Trophoblast cell (in vitro differentiated cells and primary cell): ENCODE results near the gene LTF.

Experiments used
- DNase-seq, 2 donors: peaks; one replicate each; pipeline ENCODE4 v3.0.0-alpha.2; 2016
- H2AFZ ChIP-seq: 2 replicates; pipeline ENCODE4 v1.6.1; 2013; ENCODE audit warnings: low read length, moderate library complexity, mild to moderate bottlenecking; ENCODE audit not compliant: insufficient read depth, poor library complexity
- H2AK5ac ChIP-seq: 2 replicates; pipeline ENCODE4 v1.6.1; 2013; ENCODE audit warnings: mild to moderate bottlenecking, low read length
- H2BK120ac ChIP-seq: 2 replicates; pipeline ENCODE4 v1.6.1; 2013; ENCODE audit warnings: low read length, mild to moderate bottlenecking, moderate library complexity; ENCODE audit not compliant: insufficient read depth, poor library complexity
- H2BK12ac ChIP-seq: 2 replicates; pipeline ENCODE4 v1.6.1; 2013; ENCODE audit warnings: mild to moderate bottlenecking, low read length, moderate library complexity
- H2BK5ac ChIP-seq: 2 replicates; pipeline ENCODE4 v1.6.1; 2013; ENCODE audit warnings: low read length, low read depth, moderate library complexity, mild to moderate bottlenecking; ENCODE audit not compliant: poor library complexity
- H3K14ac ChIP-seq: 2 replicates; pipeline ENCODE4 v1.6.1; 2013; ENCODE audit warnings: mild to moderate bottlenecking, low read length
- H3K18ac ChIP-seq: 2 replicates; pipeline ENCODE4 v1.6.1; 2013; ENCODE audit warnings: mild to moderate bottlenecking, low read length
- H3K23ac ChIP-seq: 2 replicates; pipeline ENCODE4 v1.6.1; 2013; ENCODE audit warnings: low read length
- H3K27ac ChIP-seq: 2 replicates; pipeline ENCODE4 v1.5.1; 2013; ENCODE audit warnings: low read depth, mild to moderate bottlenecking, inconsistent platforms, low read length, moderate library complexity
- H3K27me3 ChIP-seq: 2 replicates; pipeline ENCODE4 v1.6.1; 2013; ENCODE audit warnings: inconsistent platforms, mild to moderate bottlenecking, low read length, moderate library complexity; ENCODE audit not compliant: insufficient read depth
- H3K36me3 ChIP-seq, 2 experiments: 1 replicate in 1 of 2; 2 replicates in 1 of 2; pipeline ENCODE4 v1.6.1; 2013; ENCODE audit warnings: low read length in 2 of 2, mild to moderate bottlenecking in 2 of 2, moderate library complexity in 1 of 2; ENCODE audit not compliant: insufficient read depth in 2 of 2, control insufficient read depth in 1 of 2
- H3K4ac ChIP-seq: 2 replicates; pipeline ENCODE4 v1.6.1; 2013; ENCODE audit warnings: low read depth, mild to moderate bottlenecking, low read length, moderate library complexity
- H3K4me1 ChIP-seq, 2 experiments: 1 replicate in 1 of 2; 2 replicates in 1 of 2; pipeline ENCODE4 v1.6.1; 2013; ENCODE audit warnings: low read length in 2 of 2, mild to moderate bottlenecking in 2 of 2, moderate library complexity in 1 of 2; ENCODE audit not compliant: insufficient read depth in 2 of 2, control insufficient read depth in 1 of 2
- H3K4me2 ChIP-seq: 2 replicates; pipeline ENCODE4 v1.6.1; 2013; ENCODE audit warnings: inconsistent platforms, mild to moderate bottlenecking, low read length, moderate library complexity
- H3K4me3 ChIP-seq: 2 replicates; pipeline ENCODE4 v1.5.1; 2013; ENCODE audit warnings: mild to moderate bottlenecking, low read depth, low read length, inconsistent platforms
- H3K79me1 ChIP-seq: one replicate; pipeline ENCODE4 v1.6.1; 2013; ENCODE audit warnings: low read length
- H3K79me2 ChIP-seq: 2 replicates; pipeline ENCODE4 v1.6.1; 2013; ENCODE audit warnings: low read length, mild to moderate bottlenecking; ENCODE audit not compliant: control insufficient read depth, insufficient read depth, poor library complexity
- H3K9ac ChIP-seq: 2 replicates; pipeline ENCODE4 v1.6.1; 2013; ENCODE audit warnings: mild to moderate bottlenecking, low read length
- H3K9me3 ChIP-seq: 2 replicates; pipeline ENCODE4 v1.6.1; 2013; ENCODE audit warnings: low read depth, mild to moderate bottlenecking, control low read depth, inconsistent platforms, low read length; ENCODE audit not compliant: insufficient read depth
- H4K12ac ChIP-seq: 2 replicates; pipeline ENCODE4 v1.6.1; 2013; ENCODE audit warnings: low read depth, mild to moderate bottlenecking, low read length, moderate library complexity
- H4K8ac ChIP-seq: 2 replicates; pipeline ENCODE4 v1.6.1; 2013; ENCODE audit warnings: low read depth, mild to moderate bottlenecking, low read length, moderate library complexity
- H4K91ac ChIP-seq: one replicate; pipeline ENCODE4 v1.6.1; 2013; ENCODE audit warnings: low read depth, mild to moderate bottlenecking, low read length, moderate library complexity
- WGBS: extraction: QIAGEN DNeasy Blood & Tissue Kit; methylation state at CpG from one replicate; pipeline ENCODE4 v1.1.7; 2013; ENCODE audit warnings: missing lambda C conversion rate; ENCODE audit not compliant: insufficient read length, insufficient coverage; ENCODE audit errors: extremely low coverage; 5-methylcytosine and 5-hydroxymethylcytosine counted together

Gene LTF

GRCh38 chr3:46455231-46456115 lies 9.2 kb downstream of the LTF start:
- H4K12ac ChIP-seq = no peak overlapping the region
- no peak overlapping the region for H3K14ac ChIP-seq
- no peak overlapping the region for H4K8ac ChIP-seq
- H3K23ac ChIP-seq = no peak overlapping the region
- H3K4me3 ChIP-seq = no peak overlapping the region
- no CpG with 5 or more reads among the region's 21 CpGs for WGBS
- no peak overlapping the region for H3K4me2 ChIP-seq
- no peak overlapping the region for H2BK120ac ChIP-seq
- no peak overlapping the region for H2BK5ac ChIP-seq
- no peak overlapping the region for H3K9ac ChIP-seq
- H3K27ac ChIP-seq = no peak overlapping the region
- H2AK5ac ChIP-seq = no peak overlapping the region
- no peak overlapping the region for H4K91ac ChIP-seq
- H2AFZ ChIP-seq = no peak overlapping the region
- no peak overlapping the region for H3K4ac ChIP-seq
- no peak for DNase-seq
- H2BK12ac ChIP-seq = no peak overlapping the region
- H3K27me3 ChIP-seq = no peaks in the 10 kb centered on the region
- no peak overlapping the region for H3K18ac ChIP-seq
- H3K79me2 ChIP-seq = no peaks in the 10 kb centered on the region
- peaks cover 1% of the 10 kb centered on the region for H3K9me3 ChIP-seq
- peaks cover under 1 to 3% of the 10 kb centered on the region in 2 experiments for H3K4me1 ChIP-seq
- no peaks in the 10 kb centered on the region for H3K79me1 ChIP-seq
- no peaks in the 10 kb centered on the region for H3K36me3 ChIP-seq

GRCh38 chr3:46454606-46455005 lies 10.1 kb downstream of the LTF start:
- Histone ChIP-seq H3K79me2 (no peaks in the 10 kb centered on the region), H3K4me2 (no peak overlapping the region), H3K23ac (no peak overlapping the region), H3K27ac (no peak overlapping the region), H2BK120ac (no peak overlapping the region), H4K8ac (no peak overlapping the region), H2AFZ (no peak overlapping the region), H4K12ac (no peak overlapping the region), H2BK12ac (no peak overlapping the region), H3K9ac (no peak overlapping the region), H3K4ac (no peak overlapping the region), H2BK5ac (no peak overlapping the region), H3K4me1 (peaks cover 3 to 4% of the 10 kb centered on the region in 2 experiments), H3K18ac (no peak overlapping the region), H3K36me3 (no peaks in the 10 kb centered on the region), H3K9me3 (peaks cover 1% of the 10 kb centered on the region), H3K27me3 (no peaks in the 10 kb centered on the region), H3K79me1 (no peaks in the 10 kb centered on the region), H3K4me3 (no peak overlapping the region), H3K14ac (no peak overlapping the region), H2AK5ac (no peak overlapping the region), H4K91ac (no peak overlapping the region)
- no peak for DNase-seq
- no CpG with 5 or more reads among the region's 7 CpGs for WGBS

GRCh38 chr3:46454209-46454595 lies 10.5 kb downstream of the LTF start:
- no peak overlapping the region for H4K12ac ChIP-seq
- no peak overlapping the region for H3K9ac ChIP-seq

GRCh38 chr3:46453526-46454208 lies 11.0 kb downstream of the LTF start:
- H3K14ac ChIP-seq = no peak overlapping the region
- no peak overlapping the region for H2AK5ac ChIP-seq
- H3K4me3 ChIP-seq = no peak overlapping the region
- no peak overlapping the region for H4K12ac ChIP-seq
- H2AFZ ChIP-seq = no peak overlapping the region
- peaks cover 4 to 5% of the 10 kb centered on the region in 2 experiments for H3K4me1 ChIP-seq
- H3K27me3 ChIP-seq = no peaks in the 10 kb centered on the region
- no peak overlapping the region for H3K18ac ChIP-seq
- no peak overlapping the region for H2BK12ac ChIP-seq
- H3K9me3 ChIP-seq = peaks cover 1% of the 10 kb centered on the region
- H3K27ac ChIP-seq = no peak overlapping the region
- no peak overlapping the region for H3K4ac ChIP-seq
- H3K9ac ChIP-seq = no peak overlapping the region
- DNase-seq = no peak
- WGBS = no CpG with 5 or more reads among the region's 7 CpGs
- no peaks in the 10 kb centered on the region for H3K36me3 ChIP-seq
- H3K79me1 ChIP-seq = no peaks in the 10 kb centered on the region
- H2BK5ac ChIP-seq = no peak overlapping the region
- no peaks in the 10 kb centered on the region for H3K79me2 ChIP-seq
- no peak overlapping the region for H4K8ac ChIP-seq
- no peak overlapping the region for H3K4me2 ChIP-seq
- no peak overlapping the region for H3K23ac ChIP-seq
- H2BK120ac ChIP-seq = no peak overlapping the region
- no peak overlapping the region for H4K91ac ChIP-seq

More at GRCh38 chr3:46454209-46454595, 10.5 kb downstream of the LTF start:
- Histone ChIP-seq H3K18ac (no peak overlapping the region), H2BK5ac (no peak overlapping the region), H3K27me3 (no peaks in the 10 kb centered on the region), H2BK120ac (no peak overlapping the region), H3K79me2 (no peaks in the 10 kb centered on the region), H3K36me3 (no peaks in the 10 kb centered on the region), H3K27ac (no peak overlapping the region), H3K14ac (no peak overlapping the region), H3K4ac (no peak overlapping the region), H2BK12ac (no peak overlapping the region), H4K91ac (no peak overlapping the region), H3K23ac (no peak overlapping the region), H3K4me2 (no peak overlapping the region), H3K4me3 (no peak overlapping the region), H4K8ac (no peak overlapping the region), H3K9me3 (peaks cover 1% of the 10 kb centered on the region), H2AFZ (no peak overlapping the region), H3K79me1 (no peaks in the 10 kb centered on the region), H2AK5ac (no peak overlapping the region), H3K4me1 (peaks cover 3 to 4% of the 10 kb centered on the region in 2 experiments)
- no peak for DNase-seq
- WGBS = no CpG with 5 or more reads among the region's 3 CpGs
